ENCODE measurements around the gene SHC4.

The SHC4 gene

GRCh38 chr15:48965972-48966371, 2.3 kb upstream of the SHC4 start:
- Histone ChIP-seq H3K4me2 (ENCODE audit: low read length) (no peak overlapping the region), H3K9ac (ENCODE audit: low read depth, low read length) (no peak overlapping the region), H3K27me3 (ENCODE audit: control insufficient read depth, insufficient read depth, low read length) (no peaks in the 10 kb centered on the region), H3K4me1 (ENCODE audit: control insufficient read depth, insufficient read depth, low read length) (peaks cover 14% of the 10 kb centered on the region), H3K36me3 (ENCODE audit: insufficient read depth, low read length) (no peaks in the 10 kb centered on the region), H3K9me3 (replicated peaks; ENCODE audit: low read length) (no peaks in the 10 kb centered on the region), H3K4me3 (ENCODE audit: low read length) (no peak overlapping the region)

- Histone ChIP-seq H3K4me3 (ENCODE audit: low read length) (no peak overlapping the region), H3K4me1 (ENCODE audit: control insufficient read depth, insufficient read depth, low read length) (peaks cover 14% of the 10 kb centered on the region), H3K27me3 (ENCODE audit: control insufficient read depth, insufficient read depth, low read length) (no peaks in the 10 kb centered on the region)
Observed at GRCh38 chr15:48964898-48965297, 1.2 kb upstream of the SHC4 start.

GRCh38 chr15:48962662-48963523, 826 bp downstream of the SHC4 start:
- peak overlapping the region; percentile 89 for H3K4me2 ChIP-seq (ENCODE audit: low read length)
- H3K27me3 ChIP-seq (ENCODE audit: control insufficient read depth, insufficient read depth, low read length) = no peaks in the 10 kb centered on the region
- no peaks in the 10 kb centered on the region for H3K9me3 ChIP-seq (replicated peaks; ENCODE audit: low read length)
- peaks cover 14% of the 10 kb centered on the region for H3K4me1 ChIP-seq (ENCODE audit: control insufficient read depth, insufficient read depth, low read length)
- H3K4me3 ChIP-seq (ENCODE audit: low read length) = peak overlapping the region; percentile 80
- no peaks in the 10 kb centered on the region for H3K36me3 ChIP-seq (ENCODE audit: insufficient read depth, low read length)
- peak overlapping the region; percentile 65 for H3K9ac ChIP-seq (ENCODE audit: low read depth, low read length)

More at GRCh38 chr15:48964898-48965297, 1.2 kb upstream of the SHC4 start:
- Histone ChIP-seq H3K9me3 (replicated peaks; ENCODE audit: low read length) (no peaks in the 10 kb centered on the region), H3K4me2 (ENCODE audit: low read length) (no peak overlapping the region), H3K36me3 (ENCODE audit: insufficient read depth, low read length) (no peaks in the 10 kb centered on the region), H3K9ac (ENCODE audit: low read depth, low read length) (no peak overlapping the region)

GRCh38 chr15:48955967-48956366, 7.8 kb downstream of the SHC4 start:
- H3K9me3 ChIP-seq (replicated peaks; ENCODE audit: low read length) = no peaks in the 10 kb centered on the region
- H3K4me2 ChIP-seq (ENCODE audit: low read length) = no peak overlapping the region
- peaks cover 4% of the 10 kb centered on the region for H3K27me3 ChIP-seq (ENCODE audit: control insufficient read depth, insufficient read depth, low read length)
- no peak overlapping the region for H3K4me3 ChIP-seq (ENCODE audit: low read length)
- peaks cover 5% of the 10 kb centered on the region for H3K4me1 ChIP-seq (ENCODE audit: control insufficient read depth, insufficient read depth, low read length)
- H3K36me3 ChIP-seq (ENCODE audit: insufficient read depth, low read length) = no peaks in the 10 kb centered on the region
- H3K9ac ChIP-seq (ENCODE audit: low read depth, low read length) = no peak overlapping the region

GRCh38 chr15:48955370-48955769, 8.3 kb downstream of the SHC4 start:
- peaks cover 5% of the 10 kb centered on the region for H3K4me1 ChIP-seq (ENCODE audit: control insufficient read depth, insufficient read depth, low read length)
- no peaks in the 10 kb centered on the region for H3K9me3 ChIP-seq (replicated peaks; ENCODE audit: low read length)
- no peak overlapping the region for H3K4me3 ChIP-seq (ENCODE audit: low read length)
- no peak overlapping the region for H3K9ac ChIP-seq (ENCODE audit: low read depth, low read length)
- peaks cover 4% of the 10 kb centered on the region for H3K27me3 ChIP-seq (ENCODE audit: control insufficient read depth, insufficient read depth, low read length)
- no peaks in the 10 kb centered on the region for H3K36me3 ChIP-seq (ENCODE audit: insufficient read depth, low read length)
- no peak overlapping the region for H3K4me2 ChIP-seq (ENCODE audit: low read length)

- H3K9ac ChIP-seq (ENCODE audit: low read depth, low read length) = no peak overlapping the region
- H3K4me1 ChIP-seq (ENCODE audit: control insufficient read depth, insufficient read depth, low read length) = peaks cover 5% of the 10 kb centered on the region
- H3K36me3 ChIP-seq (ENCODE audit: insufficient read depth, low read length) = no peaks in the 10 kb centered on the region
Observed at GRCh38 chr15:48954538-48954937, 9.2 kb downstream of the SHC4 start.

GRCh38 chr15:48946840-48947187, 16.9 kb downstream of the SHC4 start:
- Histone ChIP-seq H3K4me1 (ENCODE audit: control insufficient read depth, insufficient read depth, low read length) (peaks cover 6% of the 10 kb centered on the region), H3K36me3 (ENCODE audit: insufficient read depth, low read length) (no peaks in the 10 kb centered on the region), H3K9ac (ENCODE audit: low read depth, low read length) (no peak overlapping the region), H3K4me2 (ENCODE audit: low read length) (no peak overlapping the region), H3K4me3 (ENCODE audit: low read length) (no peak overlapping the region), H3K9me3 (replicated peaks; ENCODE audit: low read length) (no peaks in the 10 kb centered on the region), H3K27me3 (ENCODE audit: control insufficient read depth, insufficient read depth, low read length) (peaks cover 4% of the 10 kb centered on the region)

More at GRCh38 chr15:48954538-48954937, 9.2 kb downstream of the SHC4 start:
- H3K4me3 ChIP-seq (ENCODE audit: low read length) = no peak overlapping the region
- H3K4me2 ChIP-seq (ENCODE audit: low read length) = no peak overlapping the region
- peaks cover 4% of the 10 kb centered on the region for H3K27me3 ChIP-seq (ENCODE audit: control insufficient read depth, insufficient read depth, low read length)
- H3K9me3 ChIP-seq (replicated peaks; ENCODE audit: low read length) = no peaks in the 10 kb centered on the region

GRCh38 chr15:48946074-48946839, 17.5 kb downstream of the SHC4 start:
- H3K36me3 ChIP-seq (ENCODE audit: insufficient read depth, low read length) = no peaks in the 10 kb centered on the region
- H3K4me1 ChIP-seq (ENCODE audit: control insufficient read depth, insufficient read depth, low read length) = peaks cover 9% of the 10 kb centered on the region
- peaks cover 2% of the 10 kb centered on the region for H3K27me3 ChIP-seq (ENCODE audit: control insufficient read depth, insufficient read depth, low read length)
- no peak overlapping the region for H3K4me2 ChIP-seq (ENCODE audit: low read length)
- H3K9ac ChIP-seq (ENCODE audit: low read depth, low read length) = no peak overlapping the region
- no peak overlapping the region for H3K4me3 ChIP-seq (ENCODE audit: low read length)
- no peaks in the 10 kb centered on the region for H3K9me3 ChIP-seq (replicated peaks; ENCODE audit: low read length)

GRCh38 chr15:48945386-48945785, 18.3 kb downstream of the SHC4 start:
- Histone ChIP-seq H3K4me3 (ENCODE audit: low read length) (no peak overlapping the region), H3K9ac (ENCODE audit: low read depth, low read length) (no peak overlapping the region), H3K4me1 (ENCODE audit: control insufficient read depth, insufficient read depth, low read length) (peaks cover 15% of the 10 kb centered on the region), H3K4me2 (ENCODE audit: low read length) (no peak overlapping the region), H3K9me3 (replicated peaks; ENCODE audit: low read length) (no peaks in the 10 kb centered on the region), H3K36me3 (ENCODE audit: insufficient read depth, low read length) (no peaks in the 10 kb centered on the region), H3K27me3 (ENCODE audit: control insufficient read depth, insufficient read depth, low read length) (no peaks in the 10 kb centered on the region)

- Histone ChIP-seq H3K4me2 (ENCODE audit: low read length) (no peak overlapping the region), H3K4me1 (ENCODE audit: control insufficient read depth, insufficient read depth, low read length) (peaks cover 35% of the 10 kb centered on the region), H3K9me3 (replicated peaks; ENCODE audit: low read length) (no peaks in the 10 kb centered on the region), H3K27me3 (ENCODE audit: control insufficient read depth, insufficient read depth, low read length) (no peaks in the 10 kb centered on the region), H3K9ac (ENCODE audit: low read depth, low read length) (no peak overlapping the region), H3K4me3 (ENCODE audit: low read length) (no peak overlapping the region), H3K36me3 (ENCODE audit: insufficient read depth, low read length) (no peaks in the 10 kb centered on the region)
Observed at GRCh38 chr15:48941904-48942303, 21.8 kb downstream of the SHC4 start.

GRCh38 chr15:48940508-48940907, 23.2 kb downstream of the SHC4 start:
- no peaks in the 10 kb centered on the region for H3K36me3 ChIP-seq (ENCODE audit: insufficient read depth, low read length)
- peaks cover 34% of the 10 kb centered on the region for H3K4me1 ChIP-seq (ENCODE audit: control insufficient read depth, insufficient read depth, low read length)

More at GRCh38 chr15:48940508-48940907, 23.2 kb downstream of the SHC4 start:
- peak overlapping the region; percentile 56 for H3K9ac ChIP-seq (ENCODE audit: low read depth, low read length)
- no peaks in the 10 kb centered on the region for H3K27me3 ChIP-seq (ENCODE audit: control insufficient read depth, insufficient read depth, low read length)
- no peaks in the 10 kb centered on the region for H3K9me3 ChIP-seq (replicated peaks; ENCODE audit: low read length)
- H3K4me2 ChIP-seq (ENCODE audit: low read length) = peak overlapping the region; percentile 51
- no peak overlapping the region for H3K4me3 ChIP-seq (ENCODE audit: low read length)

Measured in skeletal muscle satellite cell (primary cell).